ENCODE data around the gene BTBD9. TPM values are rescaled to one million over a fixed set of nuclear protein-coding genes. Genes with fewer than 3 reads are reported as not detected.

Gene BTBD9
- total RNA-seq, 1 experiment from 2014 or later: 4.3 TPM

DNA sequence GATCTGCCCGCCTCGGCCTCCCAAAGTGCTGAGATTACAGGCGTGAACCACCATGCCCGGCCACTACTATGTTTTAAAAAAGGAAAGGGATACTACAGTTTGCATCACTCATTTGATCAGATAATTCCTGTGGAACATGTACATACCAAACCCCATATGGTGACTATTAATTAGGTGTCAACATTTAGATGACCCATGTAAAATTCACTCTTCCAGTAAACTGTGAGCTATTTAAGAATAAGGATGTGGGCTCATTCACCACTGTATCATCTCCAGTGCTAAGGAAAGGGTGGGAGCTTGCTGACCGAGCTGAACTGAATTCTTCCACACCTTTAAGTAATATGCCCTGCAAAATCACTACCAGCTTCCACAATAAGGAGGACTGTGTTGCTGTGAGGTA, 127.5 kb downstream of the BTBD9 start:
- peaks cover 4% of the 10 kb centered on the region for H3F3A ChIP-seq (ENCODE audit: low read length, unreplicated experiment)
- no peak for DNase-seq
- H3K36me3 ChIP-seq (ENCODE audit: low read depth, low read length): no peaks in the 10 kb centered on the region
- H3K9me2 ChIP-seq (replicated peaks; ENCODE audit: low read length): no peaks in the 10 kb centered on the region
- H4K20me1 ChIP-seq (ENCODE audit: low read length): no peaks in the 10 kb centered on the region
- H3K79me2 ChIP-seq (ENCODE audit: low read length): no peaks in the 10 kb centered on the region
- H3K4me1 ChIP-seq (ENCODE audit: insufficient read depth, low read length): peaks cover 31% of the 10 kb centered on the region
- CTCF ChIA-PET: no interaction called here
- no peaks in the 10 kb centered on the region for H3K27me3 ChIP-seq (ENCODE audit: low read length)
- POLR2A ChIA-PET (ENCODE audit: unreplicated experiment): interaction anchor here (0.6 kb wide), 1 partner anchor 12 kb away, joined by 4 read pairs; no protein-coding TSS in a partner anchor
- H3K4me3 ChIP-seq (ENCODE audit: low read length): no peak overlapping the region
- no peak overlapping the region for H3K27ac ChIP-seq (ENCODE audit: low read length)
- ATAC-seq: no peak
- H3K9me3 ChIP-seq (ENCODE audit: low read length): no peaks in the 10 kb centered on the region
- no peak overlapping the region for H3K9ac ChIP-seq (ENCODE audit: low read length)
- TF ChIP-seq, protein P1, sequence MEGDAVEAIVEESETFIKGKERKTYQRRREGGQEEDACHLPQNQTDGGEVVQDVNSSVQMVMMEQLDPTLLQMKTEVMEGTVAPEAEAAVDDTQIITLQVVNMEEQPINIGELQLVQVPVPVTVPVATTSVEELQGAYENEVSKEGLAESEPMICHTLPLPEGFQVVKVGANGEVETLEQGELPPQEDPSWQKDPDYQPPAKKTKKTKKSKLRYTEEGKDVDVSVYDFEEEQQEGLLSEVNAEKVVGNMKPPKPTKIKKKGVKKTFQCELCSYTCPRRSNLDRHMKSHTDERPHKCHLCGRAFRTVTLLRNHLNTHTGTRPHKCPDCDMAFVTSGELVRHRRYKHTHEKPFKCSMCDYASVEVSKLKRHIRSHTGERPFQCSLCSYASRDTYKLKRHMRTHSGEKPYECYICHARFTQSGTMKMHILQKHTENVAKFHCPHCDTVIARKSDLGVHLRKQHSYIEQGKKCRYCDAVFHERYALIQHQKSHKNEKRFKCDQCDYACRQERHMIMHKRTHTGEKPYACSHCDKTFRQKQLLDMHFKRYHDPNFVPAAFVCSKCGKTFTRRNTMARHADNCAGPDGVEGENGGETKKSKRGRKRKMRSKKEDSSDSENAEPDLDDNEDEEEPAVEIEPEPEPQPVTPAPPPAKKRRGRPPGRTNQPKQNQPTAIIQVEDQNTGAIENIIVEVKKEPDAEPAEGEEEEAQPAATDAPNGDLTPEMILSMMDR (conservative IDR thresholded peaks at IDR 0.05; ENCODE audit: low read depth, low read length): no peak
- BruUV-seq (replicated peaks): no TSS peak
- H2AFZ ChIP-seq (ENCODE audit: low read length): no peak overlapping the region
- H3K4me2 ChIP-seq (ENCODE audit: low read length): no peak overlapping the region
- intact Hi-C loops (cut with micrococcal nuclease): loop anchor here (5.0 kb wide), 1 partner anchor 160 kb away; no protein-coding TSS in a partner anchor

DNA sequence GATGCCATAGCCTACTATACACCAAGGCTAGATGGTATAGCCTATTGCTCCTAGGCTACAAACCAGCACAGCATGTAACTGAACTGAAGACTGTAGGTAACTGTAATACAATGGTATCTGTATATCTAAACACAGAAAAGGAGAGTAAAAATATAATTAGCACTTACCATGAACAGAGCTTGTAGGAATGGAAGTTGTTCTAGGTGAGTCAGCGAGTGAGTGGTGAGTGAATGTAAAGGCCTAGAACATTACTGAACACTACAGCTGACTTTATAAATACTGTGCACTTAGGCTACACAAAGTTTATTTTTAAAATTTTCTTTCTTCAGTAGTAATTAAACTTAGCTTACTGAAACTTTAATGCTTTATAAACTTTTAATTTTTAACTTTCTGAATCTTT, 129.5 kb downstream of the BTBD9 start:
- Histone ChIP-seq H3K4me1 (ENCODE audit: insufficient read depth, low read length) (peaks cover 31% of the 10 kb centered on the region), H3F3A (ENCODE audit: low read length, unreplicated experiment) (peaks cover 4% of the 10 kb centered on the region), H3K4me2 (ENCODE audit: low read length) (peak overlapping the region; percentile 45), H3K27me3 (ENCODE audit: low read length) (no peaks in the 10 kb centered on the region), H3K9me2 (replicated peaks; ENCODE audit: low read length) (no peaks in the 10 kb centered on the region), H3K9me3 (ENCODE audit: low read length) (no peaks in the 10 kb centered on the region), H2AFZ (ENCODE audit: low read length) (no peak overlapping the region), H3K79me2 (ENCODE audit: low read length) (no peaks in the 10 kb centered on the region), H3K9ac (ENCODE audit: low read length) (no peak overlapping the region), H3K36me3 (ENCODE audit: low read depth, low read length) (no peaks in the 10 kb centered on the region), H3K27ac (ENCODE audit: low read length) (peak overlapping the region; percentile 42), H3K4me3 (ENCODE audit: low read length) (no peak overlapping the region), H4K20me1 (ENCODE audit: low read length) (no peaks in the 10 kb centered on the region)
- BruUV-seq (replicated peaks): no TSS peak
- no peak for TF ChIP-seq EZH2phosphoT487 (IDR thresholded peaks at IDR 0.05; ENCODE audit: borderline replicate concordance, low read length)
- no peak for TF ChIP-seq EZH2 (IDR thresholded peaks at IDR 0.05; ENCODE audit: low read length, unreplicated experiment)
- TF ChIP-seq, protein P1 (conservative IDR thresholded peaks at IDR 0.05; ENCODE audit: low read depth, low read length): no peak
- DNase-seq: peak; percentile 43
- ATAC-seq: peak; percentile 48
- intact Hi-C loops (cut with micrococcal nuclease): loop anchor here (5.0 kb wide), 1 partner anchor 162 kb away; no protein-coding TSS in a partner anchor
- CTCF ChIA-PET: no interaction called here
- POLR2A ChIA-PET (ENCODE audit: unreplicated experiment): interaction anchor here (0.6 kb wide), 1 partner anchor 1187 kb away, joined by 5 read pairs; no protein-coding TSS in a partner anchor

DNA sequence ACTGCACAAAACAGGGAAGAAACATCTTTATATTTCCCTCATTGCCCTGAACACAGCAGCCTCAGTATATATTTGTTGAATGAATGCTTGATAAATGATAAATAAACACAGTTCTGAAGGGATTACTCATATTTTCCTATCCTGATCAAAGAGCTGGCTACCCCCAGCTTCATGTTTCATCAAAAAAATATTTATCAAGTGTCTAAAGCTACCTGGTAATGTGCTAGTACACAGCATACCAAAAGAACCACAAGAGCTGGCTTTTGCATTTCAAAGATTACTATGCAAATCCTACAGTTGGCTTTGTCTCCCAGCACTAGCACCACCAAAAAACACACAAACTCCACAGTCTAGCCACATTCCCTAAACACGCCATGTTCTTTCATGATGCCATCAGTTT, 130.0 kb downstream of the BTBD9 start:
- no peaks in the 10 kb centered on the region for H3K27me3 ChIP-seq (ENCODE audit: low read length)
- H3K4me1 ChIP-seq (ENCODE audit: insufficient read depth, low read length): peaks cover 31% of the 10 kb centered on the region
- no peaks in the 10 kb centered on the region for H3K9me3 ChIP-seq (ENCODE audit: low read length)
- intact Hi-C loops (cut with micrococcal nuclease): loop anchor here (5.0 kb wide), 1 partner anchor 163 kb away; no protein-coding TSS in a partner anchor
- peak overlapping the region; percentile 45 for H3K4me2 ChIP-seq (ENCODE audit: low read length)
- no peak for TF ChIP-seq EZH2phosphoT487 (IDR thresholded peaks at IDR 0.05; ENCODE audit: borderline replicate concordance, low read length)
- TF ChIP-seq, protein P1 (conservative IDR thresholded peaks at IDR 0.05; ENCODE audit: low read depth, low read length): no peak
- TF ChIP-seq EZH2 (IDR thresholded peaks at IDR 0.05; ENCODE audit: low read length, unreplicated experiment): no peak
- no peak overlapping the region for H3K4me3 ChIP-seq (ENCODE audit: low read length)
- ChIA-PET CTCF (interaction anchor here (0.5 to 0.8 kb wide), 2 partner anchors 16 to 61 kb away, joined by 4 to 7 read pairs; no protein-coding TSS in a partner anchor), POLR2A (ENCODE audit: unreplicated experiment) (no interaction called here)
- H3F3A ChIP-seq (ENCODE audit: low read length, unreplicated experiment): peaks cover 4% of the 10 kb centered on the region
- ATAC-seq: peak; percentile 48
- peak overlapping the region; percentile 42 for H3K27ac ChIP-seq (ENCODE audit: low read length)
- H2AFZ ChIP-seq (ENCODE audit: low read length): no peak overlapping the region
- no peaks in the 10 kb centered on the region for H4K20me1 ChIP-seq (ENCODE audit: low read length)
- DNase-seq: peak; percentile 77
- no TSS peak for BruUV-seq (replicated peaks)
- H3K79me2 ChIP-seq (ENCODE audit: low read length): no peaks in the 10 kb centered on the region
- H3K9me2 ChIP-seq (replicated peaks; ENCODE audit: low read length): no peaks in the 10 kb centered on the region
- H3K9ac ChIP-seq (ENCODE audit: low read length): no peak overlapping the region
- H3K36me3 ChIP-seq (ENCODE audit: low read depth, low read length): no peaks in the 10 kb centered on the region

Data from PC-3 (cell line).